Measurements from ENCODE around the gene RPS3A.

DNA sequence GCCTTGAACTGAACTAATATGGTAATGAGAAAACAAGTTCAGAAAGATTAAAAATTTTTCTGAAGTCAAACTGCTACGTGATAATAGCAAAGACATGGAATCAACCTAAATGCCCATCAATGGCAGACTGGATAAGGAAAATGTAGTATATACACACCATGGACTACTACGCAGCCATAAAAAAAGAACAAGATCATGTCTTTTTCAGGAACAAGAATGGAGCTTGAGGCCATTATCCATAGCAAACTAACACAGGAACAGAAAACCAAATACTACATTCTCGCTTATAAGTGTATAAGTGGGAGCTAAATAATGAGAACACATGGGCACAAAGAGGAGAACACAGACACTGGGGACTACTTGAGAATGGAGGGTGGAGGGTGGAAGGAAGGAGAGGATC lies 4.3 kb upstream of the RPS3A start:
- TF ChIP-seq POLR2A (IDR thresholded peaks at IDR 0.05), result no peak
- TF ChIP-seq, protein P1, sequence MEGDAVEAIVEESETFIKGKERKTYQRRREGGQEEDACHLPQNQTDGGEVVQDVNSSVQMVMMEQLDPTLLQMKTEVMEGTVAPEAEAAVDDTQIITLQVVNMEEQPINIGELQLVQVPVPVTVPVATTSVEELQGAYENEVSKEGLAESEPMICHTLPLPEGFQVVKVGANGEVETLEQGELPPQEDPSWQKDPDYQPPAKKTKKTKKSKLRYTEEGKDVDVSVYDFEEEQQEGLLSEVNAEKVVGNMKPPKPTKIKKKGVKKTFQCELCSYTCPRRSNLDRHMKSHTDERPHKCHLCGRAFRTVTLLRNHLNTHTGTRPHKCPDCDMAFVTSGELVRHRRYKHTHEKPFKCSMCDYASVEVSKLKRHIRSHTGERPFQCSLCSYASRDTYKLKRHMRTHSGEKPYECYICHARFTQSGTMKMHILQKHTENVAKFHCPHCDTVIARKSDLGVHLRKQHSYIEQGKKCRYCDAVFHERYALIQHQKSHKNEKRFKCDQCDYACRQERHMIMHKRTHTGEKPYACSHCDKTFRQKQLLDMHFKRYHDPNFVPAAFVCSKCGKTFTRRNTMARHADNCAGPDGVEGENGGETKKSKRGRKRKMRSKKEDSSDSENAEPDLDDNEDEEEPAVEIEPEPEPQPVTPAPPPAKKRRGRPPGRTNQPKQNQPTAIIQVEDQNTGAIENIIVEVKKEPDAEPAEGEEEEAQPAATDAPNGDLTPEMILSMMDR (IDR thresholded peaks at IDR 0.05), result no peak
- TF ChIP-seq POLR2AphosphoS5 (IDR thresholded peaks at IDR 0.05), result no peak
